HG02588 (cell line): ENCODE data around the gene SMCO4.
"Not testable (repeated sequence)": the region's sequence is repeated elsewhere in the genome, so short reads cannot be mapped to it uniquely, and the experiment has no call there.

ENCODE experiments used
- ATAC-seq: cut with Tn5 transposase; IDR thresholded peaks from one replicate; pipeline ENCODE4 v1.9.1; 2021; ENCODE audit warnings: mild to moderate bottlenecking, moderate library complexity; ENCODE audit not compliant: unreplicated experiment

SMCO4 gene, protein sequence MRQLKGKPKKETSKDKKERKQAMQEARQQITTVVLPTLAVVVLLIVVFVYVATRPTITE

DNA sequence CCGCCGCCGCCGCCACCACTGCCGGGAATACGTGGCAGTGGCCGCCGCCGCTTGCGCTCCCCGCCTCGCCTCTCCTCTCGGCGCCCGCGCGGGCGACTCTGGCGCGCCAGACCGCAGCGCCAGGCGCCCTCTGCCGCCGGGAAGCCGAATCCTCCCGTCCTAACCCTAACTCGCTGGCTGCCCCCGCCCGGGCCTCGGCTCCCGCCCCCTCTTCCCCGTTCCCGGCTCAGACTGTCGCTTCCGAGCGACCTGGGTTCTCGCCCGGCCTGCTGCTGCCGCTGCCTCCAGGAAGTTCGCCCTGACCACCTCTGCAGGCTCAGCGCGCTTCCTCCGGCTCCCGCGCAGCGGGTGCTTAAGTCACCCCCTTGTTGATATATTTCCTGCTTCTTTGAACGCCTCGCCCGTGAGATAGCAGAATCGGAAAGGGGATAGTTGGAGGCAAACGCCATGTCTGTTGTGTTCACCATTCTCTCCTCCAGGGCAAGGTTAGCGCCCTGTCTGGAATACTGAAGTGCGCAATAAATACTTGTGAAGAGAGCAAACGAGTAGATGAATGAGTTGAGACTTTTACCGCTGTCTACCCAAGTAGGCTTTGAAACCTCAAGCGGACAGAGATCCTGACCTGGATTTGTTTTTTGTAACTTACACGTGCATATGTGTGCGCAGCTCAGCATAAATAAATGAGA is at the start of gene SMCO4:
Gene SMCO4, minus strand, starts transcription at position 100 of the 686 bp plus-strand sequence. CDS start 64,202 bp downstream, outside the sequence.
- peak; percentile 84 for ATAC-seq

DNA sequence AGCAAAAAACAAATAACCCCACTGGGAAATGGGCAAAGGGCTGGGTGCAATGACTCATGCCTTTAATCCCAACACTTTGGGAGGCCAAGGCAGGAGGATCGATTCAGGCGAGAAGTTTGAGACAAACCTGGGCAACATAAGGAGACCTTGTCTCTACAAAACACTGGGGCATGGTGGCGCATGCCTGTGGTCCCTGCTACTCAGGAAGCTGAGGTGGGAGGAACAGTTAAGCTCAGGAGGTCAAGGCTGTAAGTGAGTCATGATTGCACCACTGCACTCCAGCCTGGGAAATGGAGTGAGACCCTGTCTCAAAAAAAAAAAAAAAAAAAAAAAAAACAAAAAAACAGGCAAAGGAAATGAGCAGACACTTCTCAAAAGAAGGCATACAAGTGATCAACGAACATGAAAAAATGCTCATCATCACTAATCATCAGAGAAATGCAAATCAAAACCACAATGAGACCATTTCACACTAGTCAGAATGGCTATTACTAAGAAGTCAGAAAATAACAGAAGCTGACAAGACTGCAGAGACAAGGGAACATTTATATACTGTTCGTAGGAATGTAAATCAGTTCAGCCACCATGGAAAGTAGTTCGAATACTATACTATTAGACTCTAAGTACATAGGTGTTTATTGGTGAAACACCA is 48.2 kb upstream of the SMCO4 start:
- peak; percentile 78 for ATAC-seq

DNA sequence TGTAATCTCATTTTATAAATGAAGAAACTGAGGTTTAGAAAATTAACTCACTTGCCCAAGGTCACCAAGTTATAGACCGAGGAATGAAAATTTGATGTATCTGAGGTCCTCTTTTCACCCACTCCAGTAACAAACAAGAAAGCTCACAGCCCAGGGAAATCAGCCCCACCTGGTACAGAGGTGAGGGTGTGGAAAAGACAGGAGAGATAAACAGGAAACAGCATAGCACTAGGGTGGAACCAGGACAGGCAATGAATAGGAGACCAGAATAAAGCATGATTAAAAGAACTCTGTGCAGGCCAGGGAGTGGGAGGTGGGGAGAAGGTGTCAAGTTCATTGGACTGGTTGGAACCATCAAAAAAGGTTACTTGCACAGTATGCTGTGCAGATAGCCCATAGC is 46.2 kb upstream of the SMCO4 start:
- ATAC-seq, result no peak

DNA sequence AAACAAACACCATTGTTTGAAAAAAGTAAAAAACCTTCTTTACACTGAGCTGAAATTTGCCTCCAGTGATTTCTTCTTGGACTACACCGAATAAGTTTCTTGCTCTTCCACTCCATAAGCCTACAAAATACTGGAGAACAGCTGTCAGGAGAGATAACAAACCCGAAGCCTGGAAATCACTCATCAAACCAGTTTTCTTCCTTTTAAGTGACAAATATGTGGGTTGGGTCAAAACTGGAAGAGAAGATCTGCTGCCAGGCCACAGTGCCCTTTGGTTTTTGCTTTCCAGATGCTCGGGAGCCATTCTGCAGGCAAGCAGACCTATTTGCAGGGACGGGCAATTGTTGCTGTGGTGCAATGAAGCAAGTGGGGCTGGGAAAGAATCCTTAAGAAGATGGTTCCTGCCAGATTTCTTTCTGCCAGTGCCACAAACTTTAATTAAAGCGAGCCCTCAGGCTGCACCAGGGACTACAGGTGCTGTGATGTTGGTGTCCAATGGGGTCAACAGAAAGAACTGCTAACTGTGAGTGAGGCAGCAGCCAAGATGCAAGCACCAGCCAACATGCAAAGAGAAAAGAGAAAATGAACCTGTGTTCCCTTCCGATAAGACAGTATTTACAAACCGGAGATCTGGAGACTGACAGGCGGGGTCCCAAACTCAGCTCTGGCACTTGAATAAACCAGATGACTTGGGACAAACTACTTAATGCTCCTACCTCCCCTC is 44.8 kb upstream of the SMCO4 start:
- ATAC-seq, result no peak

DNA sequence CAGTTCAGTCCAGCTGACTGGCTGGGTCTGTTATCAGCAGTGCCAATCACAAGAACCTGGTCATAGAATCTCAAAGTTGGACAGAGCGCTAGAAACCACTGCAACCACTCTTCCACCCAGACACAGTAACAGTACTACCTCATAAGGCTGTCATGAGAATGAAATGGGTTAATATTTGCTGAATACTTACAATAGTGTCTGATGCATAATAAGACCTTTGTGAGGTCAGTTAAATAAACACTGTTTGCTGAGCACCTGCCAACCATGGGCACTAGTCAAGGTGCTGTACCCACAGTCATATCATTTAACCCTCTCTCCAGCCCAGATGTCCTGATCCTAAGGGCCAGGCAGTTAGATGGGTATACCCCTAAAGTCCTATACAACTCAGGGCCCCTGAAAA is 44.2 kb upstream of the SMCO4 start:
- ATAC-seq, result not testable (repeated sequence)

DNA sequence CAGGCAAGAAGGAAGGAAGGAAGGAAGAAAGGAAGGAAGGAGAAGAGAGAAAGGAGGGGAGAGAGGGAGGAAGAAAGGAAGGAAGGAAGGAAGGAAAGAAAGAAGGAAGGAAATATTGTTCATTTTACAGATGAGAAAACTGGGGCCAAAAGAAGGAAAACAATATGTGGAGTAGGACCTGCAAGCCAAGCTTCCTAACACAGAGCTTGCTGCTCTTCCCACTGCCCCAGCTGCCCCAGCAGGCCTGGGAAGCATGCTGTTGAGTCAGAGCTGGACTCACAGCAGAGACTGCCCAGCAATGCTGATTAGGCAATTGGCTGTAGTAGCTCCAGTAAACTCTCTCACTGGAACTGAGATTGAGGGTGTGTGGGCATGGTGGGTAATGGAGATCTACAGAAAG is 42.6 kb upstream of the SMCO4 start:
- ATAC-seq, result no peak

DNA sequence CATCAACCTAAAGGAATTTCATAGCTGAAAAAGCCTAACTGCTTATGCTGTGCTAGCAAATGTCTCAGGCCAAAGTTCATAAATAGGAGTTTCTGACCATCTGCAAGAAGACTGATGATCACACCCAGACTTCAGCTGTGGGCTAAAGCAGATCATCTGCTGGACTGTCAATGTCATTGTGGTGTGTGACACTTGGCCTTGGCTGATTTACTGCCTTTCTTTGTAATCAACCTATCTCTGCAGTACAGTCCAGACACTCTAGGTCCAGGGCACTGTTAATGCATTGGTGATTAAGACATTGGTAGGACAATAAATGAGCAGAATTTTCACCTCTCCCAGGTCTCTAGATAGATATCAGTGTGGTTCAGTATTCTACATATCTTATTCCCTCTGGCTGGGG is 40.3 kb upstream of the SMCO4 start:
- no peak for ATAC-seq

DNA sequence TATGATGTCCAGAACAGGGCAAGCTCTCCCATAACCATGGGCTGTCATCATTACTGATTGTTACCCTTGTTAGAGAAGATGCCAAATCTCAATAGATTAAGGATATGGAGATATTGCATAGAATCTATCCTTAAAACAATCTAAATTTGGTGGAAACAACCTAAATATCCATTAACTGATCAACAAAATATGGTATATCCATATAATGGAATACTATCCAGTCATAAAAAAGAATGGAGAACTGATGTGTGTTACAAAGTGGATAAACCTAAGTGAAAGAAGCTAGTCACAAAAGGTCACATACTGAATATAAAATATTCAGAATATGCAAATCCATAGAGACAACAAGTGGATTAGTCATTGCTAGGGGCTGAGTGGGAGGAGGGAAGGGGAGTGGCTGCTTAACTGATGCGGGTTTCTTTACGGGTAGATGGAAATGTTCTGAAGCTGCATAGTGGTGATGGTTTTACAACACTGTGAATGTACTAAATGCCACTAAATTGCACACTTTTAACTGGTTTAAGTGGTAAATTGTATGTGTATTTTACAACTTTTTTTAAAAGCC is 36.1 kb upstream of the SMCO4 start:
- ATAC-seq, result no peak

DNA sequence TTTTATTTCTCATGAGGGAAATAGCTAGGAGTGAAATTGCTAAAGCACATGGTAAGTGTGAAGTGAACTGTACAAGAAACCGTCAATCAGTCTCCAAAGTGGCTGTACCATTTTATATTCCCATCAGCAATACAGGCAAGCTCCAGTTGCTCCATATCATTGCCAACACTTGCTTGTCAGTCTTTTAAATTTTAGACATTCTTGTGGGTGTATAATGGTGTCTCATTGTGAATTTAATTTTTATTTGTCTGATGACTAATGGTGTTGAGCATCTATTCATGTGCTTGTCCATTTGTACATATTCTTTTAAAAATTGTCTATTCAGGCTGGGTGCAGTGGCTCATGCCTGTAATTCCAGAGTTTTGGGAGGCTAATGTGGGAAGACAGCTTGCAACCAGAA is 34.1 kb upstream of the SMCO4 start:
- ATAC-seq, result no peak

DNA sequence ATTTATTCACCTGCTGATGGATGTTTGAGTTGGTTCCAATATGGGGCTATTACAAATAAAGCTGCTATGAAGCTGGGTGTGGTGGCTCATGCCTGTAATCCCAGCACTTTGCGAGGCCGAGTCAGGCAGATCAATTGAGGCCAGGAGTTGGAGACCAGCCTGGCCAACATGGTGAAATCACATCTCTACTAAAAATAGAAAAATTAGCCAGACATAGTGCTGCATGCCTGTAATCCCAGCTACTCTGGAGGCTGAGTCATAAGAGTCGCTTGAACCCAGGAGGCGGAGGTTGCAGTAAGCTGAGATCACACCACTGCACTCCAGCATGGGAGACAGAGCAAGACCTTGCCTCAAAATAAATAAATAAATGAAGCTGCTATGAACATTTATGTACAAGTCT is 33.7 kb upstream of the SMCO4 start:
- ATAC-seq, result not testable (repeated sequence)

DNA sequence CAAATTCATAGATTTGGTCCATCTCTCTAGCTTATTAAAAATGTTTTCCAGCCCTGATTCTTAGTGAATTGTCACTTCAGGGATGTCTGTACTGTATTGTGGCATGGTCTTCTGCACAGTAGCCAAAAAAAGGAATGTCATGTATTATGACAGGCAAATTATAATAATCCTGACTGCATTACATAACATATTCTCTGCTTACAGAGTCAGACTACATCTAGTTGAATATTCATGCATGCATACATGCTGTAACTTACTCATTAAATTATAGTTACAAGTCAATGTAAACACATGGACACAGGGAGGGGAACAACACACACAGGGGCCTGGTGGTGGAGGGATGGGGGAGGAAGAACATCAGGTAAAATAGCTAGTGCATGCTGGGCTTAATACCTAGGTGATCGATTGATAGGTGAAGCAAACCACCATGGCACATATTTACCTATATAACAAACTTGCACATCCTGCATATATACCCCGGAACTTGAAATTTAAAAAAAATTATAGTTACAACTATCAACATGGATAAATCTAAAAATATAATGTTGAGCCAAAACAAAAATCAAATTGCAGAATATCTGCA is 31.5 kb upstream of the SMCO4 start:
- no peak for ATAC-seq

DNA sequence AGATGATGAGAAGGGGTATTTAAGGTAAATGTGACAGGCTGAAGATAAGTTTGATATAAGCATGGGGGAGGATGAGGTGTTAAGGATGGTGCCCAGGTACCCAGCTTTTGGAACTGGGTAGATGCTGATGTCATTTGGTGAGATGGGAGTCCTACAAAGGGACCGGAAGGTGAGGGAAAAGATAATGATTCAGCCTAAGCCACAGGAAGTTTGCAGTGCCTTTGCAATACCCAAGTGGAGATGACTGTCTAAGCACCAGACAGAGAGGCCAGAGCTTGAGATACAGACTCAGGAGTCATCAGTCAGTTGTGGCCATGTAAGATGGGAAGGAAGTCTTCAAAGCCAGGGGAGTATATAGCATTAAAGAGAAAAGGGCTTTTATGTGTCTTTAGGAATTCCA is 30.0 kb upstream of the SMCO4 start:
- no peak for ATAC-seq

DNA sequence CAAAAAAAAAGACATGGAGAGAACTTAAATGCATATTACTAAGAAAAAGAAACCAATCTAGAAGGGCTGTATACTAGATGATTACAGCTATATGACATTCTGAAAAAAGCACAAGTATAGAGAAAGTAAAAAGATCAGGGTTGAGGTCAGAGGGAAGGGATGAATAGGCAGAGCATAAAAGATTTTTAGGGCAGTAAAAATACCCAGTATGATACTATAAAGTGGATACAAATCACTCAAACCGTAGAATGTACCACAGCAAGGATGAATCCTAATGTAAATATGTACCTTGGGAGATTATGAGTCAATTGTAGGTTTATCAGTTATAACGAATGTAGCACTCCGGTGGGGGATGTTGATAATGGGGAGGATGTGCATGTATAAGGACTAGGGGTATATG is 29.4 kb upstream of the SMCO4 start:
- ATAC-seq, result no peak

DNA sequence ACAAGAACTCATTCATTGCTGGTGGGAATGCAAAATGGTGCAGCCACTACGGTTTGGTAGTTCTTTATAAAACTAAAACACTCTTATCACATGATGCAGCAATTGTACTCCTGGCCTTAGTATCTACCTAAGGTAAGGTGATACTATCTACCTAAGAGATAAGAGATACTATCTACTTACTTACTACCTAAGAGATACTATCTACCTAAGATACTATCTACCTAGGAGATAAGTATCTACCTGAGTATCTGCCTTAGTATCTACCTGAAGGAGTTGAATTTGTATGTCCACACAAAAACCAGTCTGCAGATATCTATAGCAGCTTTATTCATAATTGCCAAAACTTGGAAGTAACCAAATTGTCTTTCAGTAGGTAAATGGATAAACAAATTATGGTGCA is 29.0 kb upstream of the SMCO4 start:
- no peak for ATAC-seq

DNA sequence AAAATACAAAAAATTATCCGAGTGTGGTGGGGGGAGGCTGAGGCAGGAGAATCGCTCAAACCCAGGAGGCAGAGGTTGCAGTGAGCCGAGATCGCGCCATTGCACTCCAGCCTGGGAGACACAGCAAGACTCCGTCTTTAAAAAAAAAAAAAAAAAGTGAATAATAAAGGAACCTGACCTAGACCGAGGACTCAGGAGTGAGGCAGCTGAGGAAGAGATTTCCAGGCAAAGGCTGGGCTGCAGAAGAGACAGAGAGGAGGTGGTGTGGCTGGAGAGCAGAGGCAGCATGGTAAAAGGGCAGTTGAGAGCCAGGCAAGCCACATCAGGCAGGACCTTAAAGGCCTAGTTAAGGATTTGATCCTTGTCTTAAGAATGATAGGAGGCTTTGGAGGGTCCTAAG is 28.4 kb upstream of the SMCO4 start:
- ATAC-seq, result no peak

DNA sequence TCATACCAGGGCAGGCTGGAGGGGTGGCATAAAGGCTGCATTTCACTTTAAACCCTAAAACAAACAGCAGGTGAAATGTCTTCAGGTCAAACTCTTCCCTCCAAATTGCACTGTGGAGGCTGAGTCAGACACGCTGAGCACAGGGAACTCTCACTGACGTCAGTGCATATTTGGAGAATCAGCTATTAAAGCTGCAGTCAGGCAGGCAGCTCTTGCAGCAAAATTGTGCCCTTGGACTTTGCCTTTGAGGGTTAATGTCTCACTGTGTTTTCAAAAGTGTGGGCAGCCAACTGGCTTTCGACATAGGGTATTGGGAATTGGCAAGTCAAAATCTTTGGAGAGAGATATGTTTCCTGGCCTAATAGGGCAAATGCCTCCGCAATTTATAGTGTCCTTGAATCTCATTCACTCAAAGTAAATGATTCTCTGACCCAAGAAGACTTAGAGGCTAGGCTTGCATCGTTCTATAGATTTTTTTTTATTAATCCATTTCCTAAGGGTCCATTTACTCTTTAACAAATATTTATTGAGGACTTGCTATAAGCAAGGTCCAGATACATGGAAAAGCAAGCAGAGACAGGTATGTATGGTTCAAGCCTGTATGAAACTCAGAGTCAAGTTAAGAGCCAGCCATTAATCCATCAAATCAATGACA is 27.7 kb upstream of the SMCO4 start:
- ATAC-seq, result no peak

DNA sequence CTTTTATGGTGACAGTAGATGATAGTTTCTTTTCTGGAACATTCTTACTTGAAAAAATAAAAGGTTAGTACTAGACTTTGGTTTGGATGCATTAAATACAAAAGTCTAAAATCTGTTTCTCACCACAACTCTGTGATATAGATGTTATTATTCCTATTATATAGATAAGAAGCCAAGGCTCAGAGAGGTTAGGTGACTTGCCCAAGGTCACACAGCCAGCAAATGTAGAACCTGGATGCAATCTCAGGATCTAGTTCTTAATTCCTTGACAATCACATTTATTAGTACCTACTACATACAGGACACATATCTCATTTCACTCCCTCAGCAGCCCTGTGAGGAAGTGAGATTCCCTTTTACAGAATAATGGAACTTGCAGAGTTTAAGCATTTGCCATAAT is 26.3 kb upstream of the SMCO4 start:
- ATAC-seq, result no peak

DNA sequence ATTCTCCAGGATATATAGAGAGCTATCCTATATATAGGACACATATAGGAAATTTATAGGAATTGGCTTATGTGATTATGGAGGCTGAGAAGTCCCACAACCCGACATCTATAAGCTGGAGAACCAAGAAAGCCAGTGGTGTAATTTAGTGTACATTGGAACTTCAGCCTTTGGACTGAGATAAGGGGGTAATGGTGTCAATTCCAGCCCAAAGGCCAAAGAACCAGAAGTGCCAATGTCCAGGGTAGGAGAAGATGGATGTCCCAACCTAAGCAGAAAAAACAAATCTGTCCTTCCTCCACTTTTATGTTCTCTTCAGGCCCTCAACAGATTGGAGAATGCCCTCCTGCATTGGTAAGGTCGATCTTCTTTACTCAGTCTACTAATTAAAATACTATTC is 25.5 kb upstream of the SMCO4 start:
- ATAC-seq, result no peak

DNA sequence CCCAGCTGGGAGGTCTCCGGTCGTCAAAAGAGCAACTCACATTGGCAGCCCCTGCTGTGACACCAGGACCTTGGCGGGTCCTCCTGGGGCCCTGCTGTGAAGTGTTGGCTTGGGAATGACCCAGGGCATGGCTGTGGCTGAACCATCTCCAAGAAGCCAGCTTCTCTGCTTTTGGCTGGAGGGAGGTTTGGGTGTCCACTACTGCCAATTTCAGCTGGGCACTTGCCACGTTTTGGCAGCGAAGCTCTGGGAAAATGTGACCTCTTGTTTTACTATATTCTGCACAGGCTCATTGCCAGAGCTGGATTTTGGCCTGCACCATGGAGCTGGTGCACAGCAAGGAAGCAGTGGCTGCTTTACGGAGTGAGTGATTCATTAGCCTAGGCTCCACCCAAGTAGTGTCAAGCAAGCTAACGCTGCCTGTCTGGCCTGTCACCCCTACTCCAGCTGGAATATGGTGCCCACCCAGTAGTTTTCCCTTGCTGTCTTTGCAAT is 24.3 kb upstream of the SMCO4 start:
- no peak for ATAC-seq

DNA sequence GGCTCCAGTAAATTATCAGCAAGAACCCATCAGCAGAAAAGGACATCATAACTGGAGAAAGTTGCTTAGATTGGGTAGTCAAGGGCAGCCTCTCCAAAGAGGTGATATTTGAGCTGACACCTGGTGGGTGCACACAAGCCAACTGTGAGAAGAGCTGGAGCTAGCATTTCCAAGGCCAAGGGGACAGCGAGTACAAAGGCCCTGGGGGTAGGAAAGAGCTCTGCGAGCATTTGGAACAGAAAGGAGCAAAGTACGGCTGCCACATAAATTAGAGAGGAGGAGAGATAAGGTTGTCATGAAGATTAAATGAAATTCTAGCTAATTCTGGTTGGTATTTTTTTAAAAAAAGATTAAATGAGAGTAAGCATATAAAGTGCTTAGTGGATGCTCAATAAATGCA is 21.7 kb upstream of the SMCO4 start:
- no peak for ATAC-seq

DNA sequence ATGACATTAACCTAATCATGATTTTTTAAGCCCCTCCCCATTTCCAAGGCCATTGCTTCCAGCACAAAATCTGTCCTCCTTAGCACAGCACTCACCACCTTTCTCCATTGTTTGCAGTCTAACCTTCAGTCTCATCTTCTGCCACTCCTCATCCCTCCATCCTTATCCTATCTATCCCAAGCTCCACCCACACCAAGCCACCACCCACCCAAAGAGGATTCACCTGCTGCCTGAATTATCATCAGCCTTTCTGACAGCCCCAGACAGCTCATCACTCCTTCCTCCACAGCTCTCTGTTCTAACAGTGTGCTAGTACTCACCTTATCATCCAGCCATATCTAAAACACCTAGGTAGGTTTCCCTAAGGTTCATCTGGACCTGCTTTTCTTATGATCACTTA is 20.7 kb upstream of the SMCO4 start:
- ATAC-seq, result no peak
